ENCODE measurements around the gene NCOA7. TPM values are rescaled to one million over a fixed set of nuclear protein-coding genes. Genes with fewer than 3 reads are reported as not detected.

Gene NCOA7
- 2.8 and 7.7 TPM in 2 replicates for total RNA-seq (ENCODE audit: low replicate concordance)

GRCh38 chr6:125790358-125791150 is at the start of gene NCOA7:
Gene NCOA7, plus strand, starts transcription at chr6:125790960. Its CDS starts 24,395 bp downstream, at chr6:125815355.
- Histone ChIP-seq H4K20me1 (ENCODE audit: low read depth) (no peaks in the 10 kb centered on the region), H3K4me1 (peaks cover 10% of the 10 kb centered on the region), H3K27ac (no peak within 1 kb of the TSS), H3K4me2 (peak within 1 kb of the TSS; percentile 77), H3K27me3 (no peaks in the 10 kb centered on the region), H3K79me2 (ENCODE audit: low read depth) (no peaks in the 10 kb centered on the region), H3F3A (ENCODE audit: low read depth) (peaks cover 20% of the 10 kb centered on the region), H2AFZ (replicated peaks) (peak within 1 kb of the TSS; percentile 90), H3K9ac (peak within 1 kb of the TSS; percentile 50), H3K9me3 (ENCODE audit: low read depth) (no peaks in the 10 kb centered on the region), H3K36me3 (no peaks in the 10 kb centered on the region), H3K4me3 (peak within 1 kb of the TSS; percentile 76)
- Mint-ChIP-seq H3K36me3 (no peaks in the 10 kb centered on the region), H3K4me3 (peak within 1 kb of the TSS; percentile 92), H3K27me3 (ENCODE audit: insufficient read depth, low read depth) (peaks cover 3% of the 10 kb centered on the region), H3K4me1 (peaks cover 18% of the 10 kb centered on the region), H3K27ac (peak within 1 kb of the TSS; percentile 97), H3K9me3 (no peaks in the 10 kb centered on the region)
- TF ChIP-seq EZH2phosphoT487 (IDR thresholded peaks at IDR 0.05) (no peak), CTCF (IDR thresholded peaks at IDR 0.05) (no peak), EZH2 (IDR thresholded peaks at IDR 0.05) (peak; percentile 18)
- DNase-seq (ENCODE audit: low spot score), result peak; percentile 89

- H3K27ac Mint-ChIP-seq, result no peak overlapping the region
- no peaks in the 10 kb centered on the region for H3K36me3 ChIP-seq
- no peak overlapping the region for H2AFZ ChIP-seq (replicated peaks)
- peaks cover 13% of the 10 kb centered on the region for H3K4me1 ChIP-seq
- H3K27ac ChIP-seq, result no peak overlapping the region
- peaks cover 20% of the 10 kb centered on the region for H3K27me3 Mint-ChIP-seq (ENCODE audit: insufficient read depth, low read depth)
- no peak overlapping the region for H3K4me2 ChIP-seq
- peaks cover 15% of the 10 kb centered on the region for H3K4me1 Mint-ChIP-seq
- no peak for DNase-seq (ENCODE audit: low spot score)
- peaks cover 17% of the 10 kb centered on the region for H3F3A ChIP-seq (ENCODE audit: low read depth)
- H3K36me3 Mint-ChIP-seq, result no peaks in the 10 kb centered on the region
- H3K4me3 ChIP-seq, result no peak overlapping the region
- no peaks in the 10 kb centered on the region for H3K9me3 Mint-ChIP-seq
- TF ChIP-seq EZH2 (IDR thresholded peaks at IDR 0.05) (no peak), EZH2phosphoT487 (IDR thresholded peaks at IDR 0.05) (no peak), CTCF (IDR thresholded peaks at IDR 0.05) (no peak)
- peaks cover 31% of the 10 kb centered on the region for H3K27me3 ChIP-seq
- H4K20me1 ChIP-seq (ENCODE audit: low read depth), result peaks cover 8% of the 10 kb centered on the region
- H3K9ac ChIP-seq, result no peak overlapping the region
- no peaks in the 10 kb centered on the region for H3K79me2 ChIP-seq (ENCODE audit: low read depth)
- H3K9me3 ChIP-seq (ENCODE audit: low read depth), result no peaks in the 10 kb centered on the region
- no peak overlapping the region for H3K4me3 Mint-ChIP-seq
Measured at GRCh38 chr6:125741336-125741735, 49.4 kb upstream of the NCOA7 start.

- Histone ChIP-seq H3K79me2 (ENCODE audit: low read depth) (no peaks in the 10 kb centered on the region), H3K36me3 (no peaks in the 10 kb centered on the region), H3K27ac (no peak overlapping the region), H2AFZ (replicated peaks) (no peak overlapping the region), H3K9me3 (ENCODE audit: low read depth) (no peaks in the 10 kb centered on the region), H3K4me3 (no peak overlapping the region), H4K20me1 (ENCODE audit: low read depth) (peaks cover 12% of the 10 kb centered on the region), H3F3A (ENCODE audit: low read depth) (peaks cover 24% of the 10 kb centered on the region), H3K4me2 (no peak overlapping the region), H3K27me3 (peaks cover 38% of the 10 kb centered on the region), H3K4me1 (peaks cover 14% of the 10 kb centered on the region), H3K9ac (no peak overlapping the region)
- no peaks in the 10 kb centered on the region for H3K36me3 Mint-ChIP-seq
- H3K4me1 Mint-ChIP-seq, result peaks cover 21% of the 10 kb centered on the region
- peaks cover 27% of the 10 kb centered on the region for H3K27me3 Mint-ChIP-seq (ENCODE audit: insufficient read depth, low read depth)
- no peak overlapping the region for H3K27ac Mint-ChIP-seq
- TF ChIP-seq EZH2phosphoT487 (IDR thresholded peaks at IDR 0.05) (no peak), EZH2 (IDR thresholded peaks at IDR 0.05) (no peak), CTCF (IDR thresholded peaks at IDR 0.05) (no peak)
- H3K4me3 Mint-ChIP-seq, result no peak overlapping the region
- H3K9me3 Mint-ChIP-seq, result no peaks in the 10 kb centered on the region
- DNase-seq (ENCODE audit: low spot score), result no peak
Measured at GRCh38 chr6:125742024-125742423, 48.7 kb upstream of the NCOA7 start.
